GM19397 (cell line): ENCODE results near the gene SH3RF1.
"Not testable (repeated sequence)": the region's sequence is repeated elsewhere in the genome, so short reads cannot be mapped to it uniquely, and the experiment has no call there.

Source experiments
- ATAC-seq: cut with Tn5 transposase; IDR thresholded peaks from one replicate; pipeline ENCODE4 v1.9.1; 2021; ENCODE audit warnings: mild to moderate bottlenecking, moderate library complexity; ENCODE audit not compliant: unreplicated experiment

The SH3RF1 gene

GRCh38 chr4:169202145-169202699 is 68.5 kb downstream of the SH3RF1 start:
- ATAC-seq = no peak

GRCh38 chr4:169201222-169202144 is 69.3 kb downstream of the SH3RF1 start:
- ATAC-seq = no peak

GRCh38 chr4:169200361-169201030 is 70.3 kb downstream of the SH3RF1 start:
- ATAC-seq = no peak

- no peak for ATAC-seq
These were observed 71.6 kb downstream of the SH3RF1 start for GRCh38 chr4:169199184-169199583.

- no peak for ATAC-seq
These were observed 72.6 kb downstream of the SH3RF1 start for GRCh38 chr4:169198167-169198566.

GRCh38 chr4:169197206-169197605 is 73.5 kb downstream of the SH3RF1 start:
- not testable (repeated sequence) for ATAC-seq

GRCh38 chr4:169195032-169195431 is 75.7 kb downstream of the SH3RF1 start:
- ATAC-seq = no peak

- not testable (repeated sequence) for ATAC-seq
These were observed 80.8 kb downstream of the SH3RF1 start for GRCh38 chr4:169189968-169190367.

GRCh38 chr4:169189372-169189771 is 81.4 kb downstream of the SH3RF1 start:
- ATAC-seq = peak; percentile 73

- ATAC-seq = no peak
These were observed 82.6 kb downstream of the SH3RF1 start for GRCh38 chr4:169188204-169188603.

GRCh38 chr4:169185133-169185956 is 85.4 kb downstream of the SH3RF1 start:
- no peak for ATAC-seq

- ATAC-seq = no peak
These were observed 86.1 kb downstream of the SH3RF1 start for GRCh38 chr4:169184686-169185085.

GRCh38 chr4:169184236-169184635 is 86.5 kb downstream of the SH3RF1 start:
- no peak for ATAC-seq

- ATAC-seq = no peak
These were observed 87.2 kb downstream of the SH3RF1 start for GRCh38 chr4:169183581-169183980.

GRCh38 chr4:169179609-169180521 is 90.9 kb downstream of the SH3RF1 start:
- no peak for ATAC-seq

GRCh38 chr4:169178092-169178491 is 92.7 kb downstream of the SH3RF1 start:
- ATAC-seq = not testable (repeated sequence)

GRCh38 chr4:169175476-169175875 is 95.3 kb downstream of the SH3RF1 start:
- no peak for ATAC-seq

- ATAC-seq = no peak
These were observed 95.7 kb downstream of the SH3RF1 start for GRCh38 chr4:169175035-169175434.

- ATAC-seq = no peak
These were observed 96.5 kb downstream of the SH3RF1 start for GRCh38 chr4:169174247-169174646.
